Thoracic aorta (tissue), 2 donors: ENCODE measurements around the gene MAPKAPK5. TPM values are rescaled to one million over a fixed set of nuclear protein-coding genes. Genes with fewer than 3 reads are reported as not detected.
"Not testable (repeated sequence)": the region's sequence is repeated elsewhere in the genome, so short reads cannot be mapped to it uniquely, and the experiment has no call there.

Experiments used
- ATAC-seq: fragments of 150-250 bp; one replicate; pipeline ENCODE4 v1.8.0; 2017; ENCODE audit warnings: low read depth; ENCODE audit not compliant: insufficient number of reproducible peaks, low FRiP score
- DNase-seq: peaks from one replicate; pipeline ENCODE4 v3.0.0-alpha.2; 2020; ENCODE audit warnings: low spot score
- H3K27ac ChIP-seq, 2 donors: fragments of 200-600 bp; sonication (generic); 1 replicate in 1 of 2; 2 replicates in 1 of 2; pipeline ENCODE4 v1.5.1; 2016; ENCODE audit warnings: mild to moderate bottlenecking in 2 of 2, moderate library complexity in 2 of 2
- H3K27me3 ChIP-seq: fragments of 200-600 bp; sonication (generic); replicated peaks from 2 replicates; pipeline ENCODE4 v1.6.0; 2016; ENCODE audit warnings: mild to moderate bottlenecking; ENCODE audit not compliant: insufficient read depth
- H3K36me3 ChIP-seq: fragments of 200-600 bp; sonication (generic); one replicate; pipeline ENCODE4 v1.5.1; 2016
- H3K4me1 ChIP-seq, 2 donors: fragments of 200-600 bp; sonication (generic); 1 replicate in 1 of 2; 2 replicates in 1 of 2; pipeline versions ENCODE4 v1.5.1 to v1.6.0; 2016; ENCODE audit warnings: low read depth in 2 of 2, mild to moderate bottlenecking in 1 of 2; ENCODE audit not compliant: control insufficient read depth in 1 of 2
- H3K4me3 ChIP-seq: fragments of 200-600 bp; sonication (generic); 2 replicates; pipeline ENCODE4 v1.5.1; 2016; ENCODE audit warnings: mild to moderate bottlenecking
- H3K9me3 ChIP-seq: fragments of 200-600 bp; sonication (generic); 2 replicates; pipeline ENCODE4 v1.5.1; 2016
- total RNA-seq, 2 donors: library from RNA; depleted of rRNA; stranded (reverse); fragments of >200 nt; gene quantifications; one replicate each; pipeline versions ENCODE4 v1.1.0 to v1.2.3, GENCODE V29; 2016
- TF ChIP-seq, protein P1 (sequence below): fragments of 200-600 bp; sonication (generic); IDR thresholded peaks from one replicate; pipeline ENCODE4 v1.5.1; 2019; ENCODE audit warnings: antibody characterized with exemption

The MAPKAPK5 gene
- total RNA-seq, 2 donors from 2014 or later, result 35.7 to 72.2 TPM

GRCh38 chr12:111818340-111818739, 23.7 kb upstream of the MAPKAPK5 start:
- H3K4me3 ChIP-seq, result no peak overlapping the region
- ATAC-seq (no peak), DNase-seq (no peak)
- no peaks in the 10 kb centered on the region for H3K27me3 ChIP-seq
- no peak overlapping the region for H3K27ac ChIP-seq
- H3K4me1 ChIP-seq, result peaks cover 0 to under 1% of the 10 kb centered on the region in 2 donors
- TF ChIP-seq, protein P1, sequence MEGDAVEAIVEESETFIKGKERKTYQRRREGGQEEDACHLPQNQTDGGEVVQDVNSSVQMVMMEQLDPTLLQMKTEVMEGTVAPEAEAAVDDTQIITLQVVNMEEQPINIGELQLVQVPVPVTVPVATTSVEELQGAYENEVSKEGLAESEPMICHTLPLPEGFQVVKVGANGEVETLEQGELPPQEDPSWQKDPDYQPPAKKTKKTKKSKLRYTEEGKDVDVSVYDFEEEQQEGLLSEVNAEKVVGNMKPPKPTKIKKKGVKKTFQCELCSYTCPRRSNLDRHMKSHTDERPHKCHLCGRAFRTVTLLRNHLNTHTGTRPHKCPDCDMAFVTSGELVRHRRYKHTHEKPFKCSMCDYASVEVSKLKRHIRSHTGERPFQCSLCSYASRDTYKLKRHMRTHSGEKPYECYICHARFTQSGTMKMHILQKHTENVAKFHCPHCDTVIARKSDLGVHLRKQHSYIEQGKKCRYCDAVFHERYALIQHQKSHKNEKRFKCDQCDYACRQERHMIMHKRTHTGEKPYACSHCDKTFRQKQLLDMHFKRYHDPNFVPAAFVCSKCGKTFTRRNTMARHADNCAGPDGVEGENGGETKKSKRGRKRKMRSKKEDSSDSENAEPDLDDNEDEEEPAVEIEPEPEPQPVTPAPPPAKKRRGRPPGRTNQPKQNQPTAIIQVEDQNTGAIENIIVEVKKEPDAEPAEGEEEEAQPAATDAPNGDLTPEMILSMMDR, result no peak
- H3K9me3 ChIP-seq, result no peaks in the 10 kb centered on the region
- no peaks in the 10 kb centered on the region for H3K36me3 ChIP-seq

DNA sequence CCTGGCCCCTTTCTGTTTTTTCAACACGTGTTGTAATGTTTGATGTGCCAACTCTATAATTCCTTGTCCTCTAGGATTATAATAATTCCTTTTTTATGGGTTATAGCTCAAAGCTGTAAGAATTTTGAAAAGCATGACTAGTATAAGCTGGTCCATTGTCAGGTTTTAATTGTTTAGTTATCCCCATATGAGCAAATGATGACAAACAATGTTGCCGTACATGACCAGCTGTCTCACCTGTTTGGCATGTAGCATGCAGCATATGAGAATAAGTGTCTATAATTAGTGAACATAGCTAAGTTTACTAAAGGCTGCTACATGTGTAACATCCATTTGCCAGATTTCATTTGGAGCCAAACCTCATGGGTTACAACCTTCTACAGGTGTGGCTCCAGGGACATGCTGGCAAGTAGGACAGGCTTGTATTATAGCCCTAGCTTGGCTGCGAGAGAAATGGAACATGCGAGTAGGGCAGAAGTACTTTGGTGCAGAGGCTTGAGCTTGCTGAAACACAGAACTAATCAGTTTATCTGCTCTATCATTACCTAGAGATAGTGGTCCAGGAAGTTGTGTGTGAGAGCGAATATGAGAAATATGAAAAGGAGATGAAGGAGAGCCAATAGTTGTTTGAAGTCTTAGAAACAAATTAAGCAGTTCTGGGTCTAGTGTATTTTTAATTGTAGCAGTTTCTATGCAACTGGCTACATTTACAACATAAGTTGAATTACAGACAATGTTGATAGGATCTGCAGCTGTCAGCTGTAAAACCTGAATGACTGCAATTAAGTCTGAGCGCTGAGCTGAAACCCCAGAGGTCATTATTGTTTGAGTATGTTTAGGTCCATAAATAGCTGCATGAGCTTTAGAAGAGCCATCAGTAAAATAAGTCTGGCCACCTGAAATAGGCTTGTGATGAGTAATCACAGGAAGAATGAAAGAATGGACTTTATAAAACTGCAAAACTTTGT, 22.6 kb upstream of the MAPKAPK5 start:
- Histone ChIP-seq H3K4me1 (no peaks in the 10 kb centered on the region), H3K9me3 (no peaks in the 10 kb centered on the region), H3K27me3 (no peaks in the 10 kb centered on the region), H3K36me3 (no peaks in the 10 kb centered on the region), H3K27ac (no peak overlapping the region), H3K4me3 (no peak overlapping the region)
- DNase-seq, result no peak
- TF ChIP-seq, protein P1, result no peak
- ATAC-seq, result no peak

DNA sequence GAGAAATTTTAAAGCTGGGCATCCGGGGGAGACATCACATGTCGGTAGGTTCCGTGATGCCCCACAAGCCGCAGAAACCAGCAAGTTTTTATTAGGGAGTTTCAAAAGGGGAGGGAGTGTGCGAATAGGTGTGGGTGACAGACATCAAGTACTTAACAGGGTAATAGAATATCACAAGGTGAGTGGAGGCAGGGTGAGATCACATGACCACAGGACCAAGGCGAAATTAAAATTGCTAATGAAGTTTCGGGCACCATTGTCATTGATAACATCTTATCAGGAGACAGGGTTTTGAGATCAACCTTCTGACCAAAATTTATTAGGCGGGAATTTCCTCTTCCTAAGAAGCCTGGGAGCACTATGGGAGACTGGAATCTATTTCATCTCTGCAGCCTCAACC, 21.2 kb upstream of the MAPKAPK5 start:
- H3K4me1 ChIP-seq, H3K36me3 ChIP-seq, DNase-seq, H3K27ac ChIP-seq, H3K9me3 ChIP-seq, ATAC-seq, H3K4me3 ChIP-seq, H3K27me3 ChIP-seq: not testable (repeated sequence)

DNA sequence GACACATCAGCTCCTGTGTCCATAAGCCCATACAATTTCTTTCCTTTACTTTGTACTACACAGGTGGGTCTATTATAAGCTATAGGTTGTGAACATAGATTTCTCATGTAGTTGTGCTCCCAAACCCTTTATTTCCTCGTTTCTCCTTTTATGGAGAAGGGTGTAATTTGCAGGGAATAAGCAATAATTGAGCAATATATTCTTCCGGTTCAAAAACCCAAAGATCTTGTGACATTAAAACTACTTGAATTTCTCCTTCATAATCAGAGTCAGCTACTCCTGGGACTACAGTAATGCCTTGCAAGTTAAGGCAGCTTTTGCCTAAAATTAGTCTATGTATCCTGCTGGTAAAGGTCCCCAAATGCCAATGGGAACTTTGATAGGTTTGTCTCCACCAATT, 19.1 kb upstream of the MAPKAPK5 start:
- Histone ChIP-seq H3K27me3 (no peaks in the 10 kb centered on the region), H3K36me3 (no peaks in the 10 kb centered on the region), H3K4me3 (no peak overlapping the region), H3K27ac (no peak overlapping the region), H3K4me1 (no peaks in the 10 kb centered on the region), H3K9me3 (no peaks in the 10 kb centered on the region)
- ATAC-seq, result no peak
- TF ChIP-seq, protein P1, result no peak
- DNase-seq, result no peak

- no peak overlapping the region for H3K4me3 ChIP-seq
- no peaks in the 10 kb centered on the region for H3K36me3 ChIP-seq
- H3K27ac ChIP-seq, result no peak overlapping the region
- H3K4me1 ChIP-seq, result no peaks in the 10 kb centered on the region
- H3K9me3 ChIP-seq, result no peaks in the 10 kb centered on the region
- no peak for ATAC-seq
- TF ChIP-seq, protein P1, result no peak
- no peak for DNase-seq
- no peaks in the 10 kb centered on the region for H3K27me3 ChIP-seq
These were observed 18.1 kb upstream of the MAPKAPK5 start for GRCh38 chr12:111823891-111824290.

DNA sequence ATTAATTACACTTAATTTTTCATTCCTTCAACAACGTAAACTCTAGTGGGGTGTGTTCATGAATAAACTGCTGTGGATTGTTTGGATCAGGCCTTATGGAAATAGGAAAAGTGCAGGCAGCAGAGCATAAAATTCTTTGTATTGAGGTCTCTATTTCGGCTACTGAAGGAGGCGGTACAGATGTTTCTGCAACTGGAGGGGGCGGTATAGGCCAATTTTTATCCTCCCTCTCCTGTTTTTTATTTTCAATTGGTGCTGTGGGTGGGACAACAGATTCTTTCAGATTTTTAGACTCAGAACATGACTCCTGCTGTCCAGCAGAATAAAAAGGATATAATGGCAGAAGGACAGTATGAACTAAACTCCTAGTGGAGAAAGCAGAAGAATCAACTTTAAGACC, 17.7 kb upstream of the MAPKAPK5 start:
- not testable (repeated sequence) for H3K36me3 ChIP-seq, H3K9me3 ChIP-seq, H3K27ac ChIP-seq, H3K4me1 ChIP-seq, H3K27me3 ChIP-seq, DNase-seq, ATAC-seq, H3K4me3 ChIP-seq
